Measurements from ENCODE around the gene LTBP1.
"Not testable (repeated sequence)": the region's sequence is repeated elsewhere in the genome, so short reads cannot be mapped to it uniquely, and the experiment has no call there.

The LTBP1 gene

DNA sequence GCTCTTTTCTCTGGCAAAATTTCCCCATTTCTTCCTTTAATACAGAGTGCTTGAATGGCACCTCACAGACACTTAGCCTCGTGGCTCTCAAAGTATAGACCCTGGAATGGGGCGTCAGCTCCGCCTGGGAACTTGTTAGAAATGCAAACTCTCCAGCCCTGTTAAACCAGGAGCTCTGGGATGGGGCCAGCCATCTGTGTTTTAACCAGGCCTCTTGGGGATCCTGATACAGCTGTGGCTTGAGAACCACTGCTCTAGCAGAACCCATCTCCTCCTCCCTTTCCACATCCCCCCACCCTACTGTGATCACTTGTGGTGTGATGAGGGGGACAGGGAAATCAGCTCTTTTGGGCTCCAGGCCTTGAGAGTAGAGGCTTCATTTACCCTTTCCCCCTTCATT, 15.9 kb downstream of the LTBP1 start:
- no peak for DNase-seq (ENCODE audit: low spot score)

DNA sequence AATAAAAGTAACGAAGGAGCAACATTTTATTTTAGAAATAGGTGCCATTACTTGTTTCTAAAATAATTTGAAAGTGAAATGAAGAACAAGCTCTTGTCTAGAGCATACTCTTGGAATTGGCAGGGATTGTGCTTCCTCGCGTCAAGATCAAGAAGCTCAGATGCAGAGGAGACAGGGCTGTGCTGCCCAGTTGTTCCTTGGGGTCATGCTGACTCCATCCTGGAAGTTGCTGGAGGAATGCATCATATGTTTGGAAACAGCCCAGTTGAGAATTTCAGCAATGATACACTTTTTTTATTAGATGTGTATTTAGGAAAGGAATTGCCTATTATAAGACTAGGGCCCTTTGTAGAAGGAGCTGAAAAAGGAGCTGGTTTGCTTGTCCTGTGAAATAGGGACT, 17.2 kb downstream of the LTBP1 start:
- no peak for DNase-seq (ENCODE audit: low spot score)

DNA sequence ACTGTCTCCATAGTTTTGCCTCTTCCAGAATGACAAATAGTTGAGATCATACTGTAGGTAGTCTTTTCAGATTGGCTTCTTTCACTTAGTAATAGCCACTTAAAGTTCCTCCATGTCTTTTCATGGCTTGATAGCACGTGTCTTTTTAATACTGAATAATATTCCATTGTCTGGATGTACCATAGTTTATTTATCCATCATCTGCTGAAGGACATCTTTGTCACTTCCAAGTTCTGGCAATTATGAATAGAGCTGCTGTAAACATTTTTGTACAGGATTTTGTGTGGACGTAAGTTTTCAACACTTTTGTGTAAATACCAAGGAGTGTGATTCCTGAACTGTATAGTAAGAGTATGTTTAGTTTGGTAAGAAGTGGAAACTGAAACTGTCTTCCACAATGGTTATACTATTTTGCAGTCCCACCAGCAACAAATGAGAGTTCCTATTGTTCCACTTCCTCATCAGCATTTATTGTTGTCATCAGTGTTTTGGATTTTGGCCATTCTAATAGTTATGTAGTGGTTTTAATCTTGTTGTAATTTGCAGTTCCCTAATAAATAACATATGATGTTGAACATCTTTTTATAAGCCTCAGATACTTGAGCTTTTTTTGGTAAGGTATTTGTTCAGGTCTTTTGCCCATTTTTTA, 18.9 kb downstream of the LTBP1 start:
- DNase-seq (ENCODE audit: low spot score): no peak

DNA sequence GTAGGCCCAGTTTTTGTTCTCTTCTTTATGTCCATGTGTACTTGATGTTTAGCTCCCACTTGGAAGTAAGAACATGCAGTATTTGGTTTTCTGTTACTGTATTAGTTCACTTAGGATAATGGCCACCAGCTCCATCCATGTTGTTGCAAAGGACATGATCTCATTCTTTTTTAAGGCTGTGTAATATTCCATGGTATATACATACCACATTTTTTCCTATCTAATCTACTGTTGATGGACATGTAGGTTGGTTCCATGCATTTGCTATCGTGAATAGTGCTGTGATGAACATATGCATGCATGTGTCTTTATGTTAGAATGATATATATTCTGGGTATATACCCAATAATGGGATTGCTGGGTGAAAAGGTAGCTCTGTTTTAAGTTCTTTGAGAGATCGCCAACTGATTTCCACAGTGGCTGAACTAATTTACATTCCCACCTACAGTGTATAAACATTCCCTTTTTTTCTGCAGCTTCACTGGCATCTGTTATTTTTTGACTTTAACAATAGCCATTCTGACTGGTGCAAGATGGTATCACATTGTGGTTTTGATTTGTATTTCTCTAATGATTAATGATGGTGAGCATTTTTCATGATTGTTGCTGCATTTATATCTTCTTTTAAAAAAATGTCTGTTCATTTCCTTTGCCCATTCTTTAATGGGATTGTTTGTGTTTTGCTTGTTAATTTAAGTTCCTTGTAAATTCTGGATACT, 22.9 kb downstream of the LTBP1 start:
- DNase-seq (ENCODE audit: low spot score): no peak

DNA sequence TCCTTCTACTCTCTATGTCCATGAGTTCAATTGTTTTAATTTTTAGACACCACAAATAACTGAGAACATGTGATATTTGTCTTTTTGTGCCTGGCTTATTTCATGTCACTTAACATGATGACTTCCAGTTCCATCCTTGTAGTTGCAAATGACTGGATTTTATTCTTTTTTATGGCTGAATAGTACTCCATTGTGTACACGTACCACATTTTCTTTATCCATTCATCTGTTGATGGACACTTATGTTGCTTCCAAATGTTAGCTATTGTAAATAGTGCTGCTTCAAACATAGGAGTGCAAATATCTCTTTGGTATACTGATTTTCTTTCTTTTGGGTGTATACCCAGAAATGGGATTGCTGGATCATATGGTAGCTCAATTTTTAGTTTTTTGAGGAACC, 27.0 kb downstream of the LTBP1 start:
- DNase-seq (ENCODE audit: low spot score): not testable (repeated sequence)

DNA sequence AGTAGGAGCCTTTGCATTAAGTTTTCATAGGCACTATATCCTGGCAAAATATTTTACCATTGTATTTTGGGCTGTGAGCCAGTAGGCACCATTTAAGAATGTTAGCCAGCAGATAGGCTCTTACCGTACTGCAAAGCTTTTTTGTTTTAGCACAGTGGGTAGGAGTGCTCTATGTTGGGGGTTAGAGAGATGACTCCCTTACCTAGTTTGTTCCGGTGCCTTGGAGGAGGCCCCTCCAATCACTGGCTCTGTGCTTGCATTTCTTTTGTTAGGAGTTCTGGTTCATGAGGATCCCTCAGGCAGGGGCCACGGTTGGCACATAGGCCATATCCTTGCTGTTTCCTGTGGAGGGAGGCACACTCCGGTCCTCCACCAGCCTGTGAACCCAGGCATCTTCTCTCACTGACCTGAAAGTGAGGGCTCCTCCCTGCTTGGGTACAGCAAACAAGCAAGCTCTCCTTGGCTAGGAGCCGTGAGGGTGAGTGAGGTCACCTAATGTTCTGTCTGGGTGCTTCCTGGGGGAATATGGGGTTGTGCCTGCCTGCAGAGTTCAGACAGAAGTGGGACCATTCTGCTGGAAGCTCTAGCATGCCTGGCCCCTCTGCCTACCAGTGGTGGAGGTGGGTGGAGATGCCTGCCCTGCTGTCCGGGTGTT, 29.8 kb downstream of the LTBP1 start:
- DNase-seq (ENCODE audit: low spot score): no peak

DNA sequence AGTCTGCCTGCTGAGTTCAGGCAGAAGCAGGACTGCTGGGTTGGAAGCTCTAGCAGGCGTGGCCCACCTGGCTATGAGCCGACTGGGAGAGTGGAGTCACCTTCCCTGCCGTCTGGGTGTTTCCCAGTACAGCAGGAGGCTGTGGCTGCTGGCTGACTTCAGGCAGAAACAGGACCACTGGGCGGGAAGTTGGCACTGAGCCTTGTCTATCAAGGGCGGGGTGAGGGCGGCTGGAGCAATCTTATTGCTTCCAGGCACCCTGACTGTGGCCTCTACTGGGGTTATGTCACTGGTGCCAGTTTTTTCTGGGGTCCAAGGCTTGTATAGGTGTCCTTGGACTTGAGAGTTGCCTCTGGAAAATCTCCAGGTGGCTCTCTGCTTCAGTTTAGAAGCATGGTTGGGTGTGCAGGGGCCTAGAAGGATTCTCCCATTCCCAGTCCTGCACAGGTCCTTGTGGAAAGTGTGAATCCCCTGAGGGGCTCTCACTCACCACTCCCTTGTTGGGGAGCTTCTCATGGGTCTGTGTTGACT, 30.5 kb downstream of the LTBP1 start:
- DNase-seq (ENCODE audit: low spot score): no peak

DNA sequence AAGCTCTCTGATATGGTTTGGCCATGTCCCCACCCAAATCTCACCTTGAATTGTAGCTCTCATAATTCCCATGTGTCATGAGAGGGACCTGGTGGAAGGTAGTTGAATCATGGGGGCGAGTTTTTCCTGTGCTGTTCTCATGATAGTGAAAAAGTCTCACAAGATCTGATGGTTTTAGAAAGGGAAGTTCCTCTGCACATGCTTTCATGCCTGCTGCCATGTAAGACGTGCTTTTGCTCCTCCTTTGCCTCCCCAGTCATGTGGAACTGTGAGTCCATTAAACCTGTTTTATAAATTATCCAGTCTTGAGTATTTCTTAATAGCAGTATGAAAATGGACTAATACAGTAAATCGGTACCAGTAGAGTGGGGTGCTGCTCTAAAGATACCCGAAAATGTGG, 34.9 kb downstream of the LTBP1 start:
- no peak for DNase-seq (ENCODE audit: low spot score)

DNA sequence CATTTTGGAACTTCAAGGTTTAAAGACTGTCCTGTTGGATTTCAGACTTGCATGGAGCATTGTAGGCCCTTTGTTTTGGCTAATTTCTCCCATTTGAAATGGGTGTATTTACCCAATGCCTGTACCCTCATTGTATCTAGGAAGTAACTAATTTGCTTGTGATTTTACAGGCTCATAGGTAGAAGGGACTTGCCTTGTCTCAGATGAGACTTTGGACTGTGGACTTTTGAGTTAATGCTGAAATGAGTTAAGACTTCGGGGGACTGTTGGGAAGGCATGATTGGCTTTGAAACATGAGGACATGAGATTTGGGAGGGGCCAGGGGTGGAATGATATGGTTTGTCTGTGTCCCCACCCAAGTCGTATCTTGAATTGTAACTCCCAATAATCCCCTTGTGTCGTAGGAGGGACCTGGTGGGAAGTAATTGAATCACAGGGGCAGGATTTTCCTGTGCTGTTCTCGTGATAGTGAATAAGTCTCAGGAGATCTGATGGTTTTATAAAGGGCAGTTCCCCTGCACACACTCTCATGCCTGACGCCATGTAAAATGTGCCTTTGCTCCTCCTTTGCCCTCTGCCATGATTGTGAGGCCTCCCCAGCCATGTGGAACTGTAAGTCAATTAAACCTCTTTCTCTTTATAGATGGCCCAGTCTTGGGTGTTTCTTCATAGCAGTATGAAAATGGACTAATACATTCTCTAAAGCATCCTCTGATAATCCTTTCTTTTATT, 36.6 kb downstream of the LTBP1 start:
- DNase-seq (ENCODE audit: low spot score): not testable (repeated sequence)

DNA sequence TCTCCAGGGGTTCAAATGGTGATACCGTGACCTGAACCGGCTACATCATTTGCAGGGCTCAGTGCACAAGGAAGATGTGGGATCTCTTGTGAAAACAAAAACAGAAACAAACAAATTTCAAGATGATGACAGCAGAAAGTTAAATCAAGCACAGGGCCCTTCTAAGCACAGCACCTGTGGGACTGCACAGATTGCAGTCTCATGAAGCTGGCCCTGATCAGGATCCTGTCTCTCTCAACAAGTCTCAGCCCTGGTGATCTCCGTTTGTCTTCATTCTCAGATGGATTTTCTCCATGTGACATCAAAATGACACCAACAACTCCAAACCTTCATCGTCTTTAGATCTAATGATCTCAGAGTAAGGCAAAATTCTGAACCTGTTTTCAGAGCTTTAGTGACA, 39.7 kb downstream of the LTBP1 start:
- no peak for DNase-seq (ENCODE audit: low spot score)

DNA sequence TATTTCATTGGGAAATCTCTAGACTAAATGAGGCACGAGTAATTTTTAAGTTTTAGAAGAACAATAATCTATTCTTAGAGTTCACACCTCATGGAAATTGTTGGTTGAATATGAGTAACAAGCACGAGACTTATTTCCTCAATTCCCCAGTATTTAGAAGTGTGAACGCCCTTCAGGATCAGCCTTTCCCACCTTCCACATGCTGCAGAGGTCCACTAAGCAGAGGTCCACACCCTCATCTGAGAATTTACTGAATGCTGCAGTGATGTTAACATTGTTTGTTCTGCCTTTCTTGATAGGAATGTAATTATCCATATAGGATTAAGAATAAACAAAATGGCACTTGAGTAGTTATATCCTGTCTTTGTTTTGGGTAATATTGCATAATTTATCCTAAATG, 41.8 kb downstream of the LTBP1 start:
- DNase-seq (ENCODE audit: low spot score): no peak

DNA sequence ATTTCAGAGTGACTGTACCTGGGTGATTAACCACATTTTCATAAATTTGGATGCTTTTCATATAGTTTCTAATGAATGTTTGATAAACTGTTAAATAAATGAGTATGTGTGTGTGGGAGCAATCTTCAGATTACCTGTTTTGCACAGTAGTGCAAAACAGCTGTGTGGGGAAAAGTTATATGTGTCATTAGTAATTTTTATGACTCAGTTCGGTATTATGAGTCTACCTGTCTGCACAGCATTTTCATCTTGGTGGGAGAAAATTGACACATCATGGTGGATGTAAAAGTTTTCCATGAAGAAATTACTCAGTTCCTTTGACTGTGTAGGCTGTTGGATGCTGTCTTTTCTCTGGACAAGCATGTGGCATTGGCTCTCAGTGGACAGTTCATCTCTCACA, 43.8 kb downstream of the LTBP1 start:
- DNase-seq (ENCODE audit: low spot score): no peak

DNA sequence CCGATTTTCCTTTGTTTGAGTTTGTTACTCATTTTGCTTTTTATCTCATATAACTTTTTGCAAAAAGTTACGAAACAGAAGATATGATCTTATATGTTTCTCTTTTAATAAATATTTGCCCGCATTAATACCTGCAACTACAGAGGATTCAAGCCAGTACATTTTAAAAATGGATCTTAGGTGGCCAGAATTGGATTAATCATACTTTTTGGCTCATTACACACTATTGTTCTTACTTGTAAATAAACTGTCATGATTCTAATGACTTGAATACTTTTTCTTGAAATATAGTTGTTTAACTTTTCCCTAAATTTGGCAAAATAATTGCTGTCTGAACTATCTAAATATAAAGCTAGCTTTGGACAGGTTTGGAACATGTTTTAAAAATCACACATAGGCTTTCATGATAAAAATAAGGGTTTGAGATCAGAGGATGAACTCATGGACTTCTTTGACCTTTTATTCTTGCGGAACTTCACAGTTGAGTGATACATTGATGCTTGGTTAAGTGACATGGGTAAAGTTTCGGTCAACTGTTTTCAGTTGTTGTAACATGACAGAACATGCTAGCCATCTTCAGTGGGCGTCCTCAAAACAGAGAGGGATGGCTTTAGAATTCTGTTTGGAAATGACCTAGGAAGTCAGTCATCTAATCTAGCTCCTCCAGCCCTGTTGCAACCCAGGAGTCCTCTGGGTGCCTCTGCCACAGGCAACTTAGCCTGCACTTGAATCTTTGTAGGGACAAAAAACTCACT, 44.5 kb downstream of the LTBP1 start:
- no peak for DNase-seq (ENCODE audit: low spot score)

DNA sequence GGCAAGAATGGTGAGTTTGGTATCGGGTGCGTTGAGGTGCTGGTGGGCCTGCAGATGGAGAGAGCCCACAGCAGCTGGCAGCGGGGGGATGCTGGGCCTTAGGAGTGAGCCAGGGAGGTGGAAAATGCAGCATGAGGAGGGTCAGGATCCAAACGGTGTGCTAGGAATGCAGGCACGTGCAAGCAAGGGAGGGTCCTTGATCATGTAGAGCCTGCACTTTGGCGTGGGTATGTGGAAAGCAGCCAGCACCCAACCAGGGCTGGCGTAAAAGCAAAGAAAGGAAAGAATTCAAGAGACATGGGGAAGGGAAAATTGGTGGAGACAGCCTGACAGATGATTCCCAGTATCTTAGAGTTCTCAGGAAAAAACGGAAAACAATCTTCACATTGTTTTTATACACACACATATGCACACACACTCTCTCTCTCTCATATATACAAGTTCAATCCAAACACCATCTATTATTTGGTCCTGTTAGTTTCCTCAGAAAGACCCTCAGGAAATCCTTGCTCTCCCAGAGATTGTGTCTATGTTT, 46.3 kb downstream of the LTBP1 start:
- DNase-seq (ENCODE audit: low spot score): no peak

DNA sequence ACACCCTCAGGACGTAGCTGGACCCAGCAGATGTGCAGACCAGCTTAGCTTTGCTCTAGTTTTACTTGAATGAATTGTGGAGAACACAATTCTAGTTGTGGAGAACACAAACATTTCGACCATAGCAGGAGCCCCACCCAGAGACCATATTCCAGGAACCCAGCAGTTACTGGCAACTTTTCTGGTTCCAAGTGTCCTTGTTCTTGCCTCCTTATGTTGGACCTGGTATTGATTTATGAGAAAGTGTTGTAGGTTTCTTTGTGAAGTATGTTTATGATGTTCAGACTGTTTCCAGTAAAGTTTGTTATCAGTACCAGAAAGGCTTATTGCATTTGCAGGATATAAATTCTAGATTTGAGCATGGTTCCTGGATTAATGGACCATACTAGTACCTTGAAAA, 51.0 kb downstream of the LTBP1 start:
- no peak for DNase-seq (ENCODE audit: low spot score)

DNA sequence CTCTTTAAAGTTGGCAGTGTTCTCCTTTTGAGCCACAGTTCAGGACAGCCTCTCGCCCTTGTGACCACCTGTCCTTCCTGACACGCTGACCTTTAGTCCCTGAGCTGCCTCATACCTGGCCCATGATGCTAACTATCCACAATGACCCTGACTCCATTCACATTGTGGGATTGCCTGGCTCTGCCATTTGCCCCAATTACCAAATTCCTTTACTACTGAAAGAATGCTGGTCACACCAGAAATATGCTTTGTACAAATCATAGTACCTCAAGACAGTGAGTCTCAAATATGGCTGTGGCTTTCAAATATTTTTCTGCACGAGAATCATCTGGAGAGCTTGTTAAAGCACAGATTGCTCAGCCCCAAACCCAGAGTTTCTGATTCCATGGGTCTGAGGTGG, 54.2 kb downstream of the LTBP1 start:
- DNase-seq (ENCODE audit: low spot score): no peak

DNA sequence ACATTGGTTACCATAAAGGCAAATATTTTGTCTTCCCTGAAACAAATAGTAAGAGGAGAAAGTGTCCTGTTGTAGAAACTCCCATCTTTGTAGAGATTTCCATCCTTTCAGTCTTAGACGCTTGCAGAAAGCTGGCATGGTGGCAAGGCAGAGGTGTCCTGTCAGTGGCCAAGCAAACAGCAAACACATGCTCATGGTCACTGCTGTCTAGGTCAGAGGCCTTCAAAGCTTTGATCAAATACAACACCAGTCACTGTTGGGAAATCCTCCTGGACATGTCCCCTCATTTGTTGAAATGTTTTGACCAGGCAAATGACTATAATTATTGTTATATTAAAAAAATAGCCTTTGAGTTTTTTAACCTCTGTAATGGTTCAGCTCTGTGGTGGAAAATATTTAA, 55.1 kb downstream of the LTBP1 start:
- no peak for DNase-seq (ENCODE audit: low spot score)

DNA sequence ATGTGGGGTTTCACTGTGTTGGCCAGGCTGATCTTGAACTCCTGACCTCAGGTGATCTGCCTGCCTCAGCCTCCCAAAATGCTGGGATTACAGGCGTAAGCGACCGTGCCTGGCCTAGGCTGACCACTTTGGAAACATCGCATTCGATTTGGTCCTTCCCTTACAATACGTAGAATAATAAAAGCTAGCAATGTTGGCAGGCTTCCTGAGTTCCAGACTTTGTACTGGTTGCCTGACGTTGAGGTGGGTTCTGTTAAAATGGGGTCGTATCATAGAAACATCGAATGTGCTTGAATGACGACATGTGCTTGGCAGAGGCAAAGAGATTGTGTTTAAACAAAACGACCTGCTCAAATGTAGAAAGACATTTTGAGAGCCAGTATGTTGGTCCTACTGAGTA, 56.1 kb downstream of the LTBP1 start:
- no peak for DNase-seq (ENCODE audit: low spot score)

DNA sequence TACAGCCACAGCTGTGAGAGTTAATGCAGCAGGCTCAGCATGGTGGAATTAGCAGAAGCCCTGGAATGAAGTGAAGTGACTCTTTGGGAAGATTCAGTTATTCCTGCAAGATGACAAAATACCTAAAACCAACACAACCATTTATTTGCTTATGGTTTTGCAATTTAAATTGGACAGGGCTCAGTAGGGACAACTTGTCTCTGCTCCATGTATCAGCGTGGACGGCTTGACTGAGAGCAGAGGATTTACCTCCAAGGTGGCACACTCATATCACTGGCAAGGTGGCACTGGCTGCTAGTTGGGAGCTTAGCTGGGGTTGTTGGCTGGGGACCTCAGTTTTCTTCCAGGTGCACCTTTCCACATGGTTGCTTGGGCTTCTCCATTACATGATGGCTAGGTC, 58.3 kb downstream of the LTBP1 start:
- no peak for DNase-seq (ENCODE audit: low spot score)

DNA sequence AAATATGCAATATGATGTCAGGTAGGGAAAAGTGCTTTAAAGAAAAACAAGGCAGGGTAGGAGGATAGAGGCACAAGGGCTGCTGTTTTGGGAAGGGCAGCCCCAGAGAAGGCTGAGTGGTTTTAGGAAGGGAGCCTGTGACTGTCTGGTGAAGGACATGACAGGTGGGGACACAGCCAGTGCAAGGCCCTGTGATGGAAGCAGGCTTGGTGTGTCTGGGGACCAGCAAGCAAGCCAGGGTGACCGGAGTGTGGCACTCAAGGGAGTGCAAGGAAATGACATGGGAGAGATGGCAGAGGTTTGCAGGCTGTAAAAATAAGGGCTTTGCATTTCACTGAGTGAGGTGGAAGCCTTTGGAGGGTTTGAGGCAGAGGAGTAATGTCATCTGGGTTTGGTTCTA, 62.0 kb downstream of the LTBP1 start:
- no peak for DNase-seq (ENCODE audit: low spot score)

DNA sequence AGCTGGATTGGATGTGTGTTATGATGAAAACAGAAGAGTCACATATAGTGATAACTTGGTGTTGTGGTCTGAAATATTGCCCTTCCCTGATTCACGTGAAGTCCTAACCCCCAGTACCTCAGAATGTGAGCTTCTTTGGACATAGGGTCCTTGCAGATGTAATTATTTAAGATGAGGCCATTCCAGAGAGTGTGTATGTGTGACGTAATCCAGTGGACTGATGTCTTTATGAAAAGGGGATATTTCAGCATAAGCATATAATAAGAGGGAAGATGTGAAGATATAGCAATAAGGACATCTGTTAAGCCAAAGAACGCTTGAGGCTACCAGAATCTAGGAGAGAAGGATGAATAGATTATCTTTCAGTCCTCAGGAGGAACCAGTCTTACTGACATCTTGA, 62.5 kb downstream of the LTBP1 start:
- DNase-seq (ENCODE audit: low spot score): no peak

DNA sequence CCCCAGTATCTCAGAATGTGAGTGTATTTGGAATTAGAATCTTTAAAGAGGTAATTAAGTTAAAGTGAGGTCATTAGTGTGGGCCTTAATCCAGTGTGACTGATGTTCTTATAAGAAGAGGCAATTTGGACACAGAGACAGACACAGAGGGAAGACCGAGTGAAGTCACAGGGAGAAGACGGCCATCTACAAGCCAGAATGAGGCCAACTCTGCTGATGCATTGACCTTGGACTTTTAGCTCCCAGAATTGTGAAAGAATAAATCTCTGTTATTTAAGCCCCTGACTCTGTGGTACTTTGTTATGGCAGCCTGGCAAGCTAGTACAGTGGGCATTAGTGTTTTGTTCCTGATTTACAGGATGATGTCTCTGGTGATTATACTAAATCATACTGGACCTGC, 64.6 kb downstream of the LTBP1 start:
- no peak for DNase-seq (ENCODE audit: low spot score)

Measured in activated CD4-positive, alpha-beta T cell treated with anti-CD3 and anti-CD28 coated beads, Interleukin-2, Interleukin-4, amounts not matched to agents 100 ng/mL and 50 ng/mL, durations not matched to agents 16 hours and 8 hours (primary cell).